ENCODE data around the gene ZNF236.
"Not testable (repeated sequence)": the region's sequence is repeated elsewhere in the genome, so short reads cannot be mapped to it uniquely, and the experiment has no call there.

ZNF236 gene

GRCh38 chr18:76988827-76989646, 166.7 kb downstream of the ZNF236 start:
- no peak for DNase-seq (ENCODE audit: low read depth)

DNA sequence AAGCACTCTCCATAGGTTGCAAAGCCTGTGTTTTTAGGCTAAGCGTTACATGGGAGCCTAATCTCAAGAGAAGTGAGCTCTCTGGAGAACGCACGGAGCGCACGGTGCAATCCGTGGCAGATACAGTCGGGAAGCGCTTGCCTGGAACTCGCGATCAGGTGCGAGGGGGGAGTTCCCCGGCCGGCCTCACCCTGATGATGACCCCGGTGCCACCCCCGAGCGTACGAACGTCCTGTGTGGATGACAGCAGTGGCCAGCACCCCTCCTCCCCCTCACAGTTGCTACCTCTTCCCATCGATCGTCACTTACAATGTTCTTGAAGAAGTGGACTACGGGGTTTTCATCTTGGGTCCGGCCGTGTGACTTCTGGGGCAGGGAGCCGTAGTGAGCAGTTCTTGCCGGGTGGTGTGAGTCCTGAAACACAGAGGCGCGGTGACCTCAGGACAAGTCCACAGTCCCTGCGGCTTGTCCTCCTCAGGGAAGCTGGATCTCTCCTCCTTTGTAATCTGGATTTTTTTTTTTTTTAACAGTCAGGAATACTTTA, 167.4 kb downstream of the ZNF236 start:
- no peak for DNase-seq (ENCODE audit: low read depth)

DNA sequence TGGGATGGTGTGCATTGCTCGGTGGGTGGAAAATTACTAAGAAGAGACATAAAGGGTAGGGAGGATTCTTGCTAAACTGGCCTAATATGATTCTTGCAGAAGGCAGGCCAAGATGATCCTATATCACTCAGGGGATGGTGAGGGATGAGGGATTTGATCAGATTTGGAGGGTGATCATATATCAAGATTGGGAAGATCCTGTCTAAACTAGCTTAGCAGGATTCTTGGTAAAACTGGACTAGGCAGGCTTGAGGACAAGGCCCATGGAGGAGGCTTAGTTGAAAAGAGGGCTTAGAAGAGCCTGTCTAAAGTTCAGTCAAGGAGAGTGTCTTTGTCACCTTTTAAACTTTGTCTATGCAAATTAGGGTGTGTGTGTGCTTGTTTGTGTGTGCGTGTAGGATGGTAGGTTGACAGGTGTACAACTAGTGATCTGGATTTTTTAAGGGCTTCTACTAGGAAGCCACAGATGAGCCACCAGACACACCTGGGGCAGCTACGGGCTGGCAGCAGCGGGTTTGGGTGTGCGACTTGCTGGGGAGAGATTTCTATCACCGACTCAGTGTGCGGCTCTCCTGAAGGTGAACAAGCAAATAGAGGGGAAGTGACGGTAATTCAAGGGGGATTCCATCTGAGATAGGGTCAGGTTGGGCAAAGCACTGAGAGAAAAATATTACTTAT, 168.1 kb downstream of the ZNF236 start:
- DNase-seq (ENCODE audit: low read depth) = not testable (repeated sequence)

DNA sequence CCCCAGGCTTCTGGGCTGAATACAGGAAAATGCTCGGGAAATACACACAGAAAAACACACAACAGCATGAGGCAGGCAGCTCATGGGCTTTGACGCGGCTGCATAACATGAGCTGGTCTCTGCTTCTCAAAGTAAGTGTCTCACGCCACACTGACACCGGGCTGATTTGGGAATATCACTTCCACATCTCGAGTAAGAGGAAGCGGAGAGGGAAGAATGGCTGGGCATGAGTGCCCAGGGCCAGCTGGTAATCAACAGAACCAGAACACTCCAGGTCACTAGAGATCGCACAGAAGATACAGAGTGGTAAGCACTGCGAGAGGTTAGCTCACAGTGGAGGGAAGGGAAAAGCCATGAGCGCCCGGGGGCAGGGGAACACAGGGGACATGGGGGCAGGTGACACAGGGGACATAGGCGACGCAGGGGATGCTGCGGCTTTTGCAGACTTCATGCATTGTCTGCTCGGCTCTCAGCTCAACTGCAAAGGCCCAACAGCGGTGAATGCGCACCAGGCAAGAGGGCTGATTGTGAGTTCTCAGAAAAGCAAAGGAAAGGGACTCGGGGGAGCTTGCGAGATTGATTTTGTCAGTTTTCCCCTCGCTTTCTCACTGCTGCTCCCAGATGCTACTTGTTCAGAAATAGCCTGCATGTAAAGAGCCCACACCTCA, 168.8 kb downstream of the ZNF236 start:
- no peak for DNase-seq (ENCODE audit: low read depth)

DNA sequence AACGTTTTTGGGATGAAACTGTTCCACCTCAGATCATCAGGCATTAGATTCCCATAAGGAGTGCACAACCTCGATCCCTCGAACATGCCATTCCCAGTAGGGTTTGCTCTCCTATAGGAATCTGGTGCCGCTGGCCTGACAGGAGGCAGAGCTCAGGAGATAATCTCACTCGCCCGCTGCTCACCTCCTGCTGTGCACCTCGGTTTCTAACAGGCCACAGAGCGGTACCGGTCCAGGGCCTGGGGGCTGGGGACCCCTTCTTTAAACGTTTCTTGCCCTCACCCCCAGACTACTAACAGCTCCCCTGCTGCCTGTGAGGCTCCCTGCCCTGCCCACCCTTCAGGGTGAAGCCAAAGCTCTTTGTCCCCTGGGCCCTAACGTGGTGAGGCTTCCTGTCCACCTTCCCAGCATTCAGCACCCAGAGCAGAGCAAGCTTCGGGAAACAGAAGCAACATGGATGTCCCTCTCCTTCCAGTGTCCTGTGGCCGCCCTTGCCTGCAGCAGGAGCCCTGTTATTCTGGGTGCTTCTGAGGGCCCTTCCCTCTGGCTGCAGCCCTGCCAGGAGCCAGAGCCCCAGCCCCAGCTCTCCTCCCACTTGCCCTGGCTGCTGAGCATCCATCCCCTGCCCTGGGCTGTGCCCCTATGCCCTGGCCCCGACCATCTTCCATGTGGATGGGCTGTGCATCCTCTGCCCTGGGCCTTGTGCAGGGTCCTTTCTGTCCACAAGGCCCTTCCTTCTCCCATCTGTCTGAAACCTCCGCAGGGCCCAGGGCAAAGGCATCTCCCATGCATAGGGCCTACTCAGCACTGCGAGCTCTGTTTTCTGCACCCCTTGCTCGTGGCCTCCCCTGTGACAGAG, 170.1 kb downstream of the ZNF236 start:
- DNase-seq (ENCODE audit: low read depth) = no peak

- no peak for DNase-seq (ENCODE audit: low read depth)
Observed at GRCh38 chr18:76993085-76993382, 170.7 kb downstream of the ZNF236 start.

DNA sequence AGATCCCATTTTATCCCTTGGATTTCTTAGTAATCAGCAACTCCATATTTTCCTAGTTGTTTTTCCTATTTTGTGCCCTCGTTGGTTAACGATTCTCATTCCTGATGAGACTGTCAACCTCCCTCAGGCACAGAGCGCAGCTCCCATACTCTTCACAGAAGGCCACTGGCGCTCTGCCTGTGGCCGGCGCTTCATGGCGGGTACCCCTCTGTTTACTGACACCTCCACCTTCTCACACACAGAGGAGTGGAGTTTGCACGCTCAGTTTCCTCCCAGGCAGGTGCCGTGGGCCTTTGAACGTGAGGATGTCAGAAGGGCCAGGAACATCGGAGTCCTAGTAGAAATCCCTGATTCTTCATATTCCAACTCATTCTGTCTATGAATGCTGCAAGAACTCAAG, 171.2 kb downstream of the ZNF236 start:
- no peak for DNase-seq (ENCODE audit: low read depth)

DNA sequence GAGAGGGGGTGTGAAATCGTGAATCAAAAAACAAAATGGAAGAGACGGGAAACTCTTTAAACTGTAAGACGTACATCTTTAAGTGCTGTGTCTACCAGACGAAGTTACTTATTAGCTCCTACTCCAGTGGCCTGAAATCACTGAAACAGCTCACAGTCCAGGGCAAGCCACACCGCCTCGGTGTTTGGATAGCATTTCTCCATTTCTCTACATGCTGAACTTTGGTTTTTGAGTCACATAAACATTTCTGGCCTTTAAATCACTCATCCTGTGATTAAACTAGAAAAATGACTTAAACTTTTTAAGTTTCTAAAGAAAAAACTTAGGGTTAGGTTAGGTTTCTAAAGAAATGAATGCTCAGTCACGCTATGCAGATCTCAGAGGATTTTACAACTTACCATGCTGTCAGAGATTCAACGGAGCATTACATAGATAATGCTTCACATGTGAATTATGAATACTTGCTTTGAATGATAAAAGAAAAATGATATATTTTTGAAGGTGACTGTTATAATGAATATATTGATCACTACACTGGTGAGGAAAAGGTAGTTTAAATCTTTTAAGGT, 171.8 kb downstream of the ZNF236 start:
- peak; percentile 18 for DNase-seq (ENCODE audit: low read depth)

GRCh38 chr18:76995896-76996295, 173.5 kb downstream of the ZNF236 start:
- DNase-seq (ENCODE audit: low read depth) = no peak

DNA sequence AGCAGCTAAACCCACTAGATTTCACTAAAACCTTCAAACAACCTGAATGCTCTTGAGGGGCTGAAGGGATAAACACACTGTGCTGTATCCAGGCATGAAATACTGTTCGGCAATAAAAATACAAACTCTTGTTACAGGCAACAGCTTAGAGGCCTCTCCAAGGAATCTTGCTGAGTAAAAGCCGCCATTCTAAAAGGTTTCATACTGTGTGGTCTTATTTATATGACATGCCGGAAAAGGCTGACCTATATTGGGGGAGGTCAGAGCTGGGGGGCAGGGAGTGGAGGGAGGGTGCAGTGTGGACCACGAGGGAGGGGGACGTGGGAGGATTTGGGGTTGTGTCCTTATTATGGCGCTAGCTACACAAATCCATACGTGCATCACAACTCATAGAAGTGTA, 174.1 kb downstream of the ZNF236 start:
- no peak for DNase-seq (ENCODE audit: low read depth)

DNA sequence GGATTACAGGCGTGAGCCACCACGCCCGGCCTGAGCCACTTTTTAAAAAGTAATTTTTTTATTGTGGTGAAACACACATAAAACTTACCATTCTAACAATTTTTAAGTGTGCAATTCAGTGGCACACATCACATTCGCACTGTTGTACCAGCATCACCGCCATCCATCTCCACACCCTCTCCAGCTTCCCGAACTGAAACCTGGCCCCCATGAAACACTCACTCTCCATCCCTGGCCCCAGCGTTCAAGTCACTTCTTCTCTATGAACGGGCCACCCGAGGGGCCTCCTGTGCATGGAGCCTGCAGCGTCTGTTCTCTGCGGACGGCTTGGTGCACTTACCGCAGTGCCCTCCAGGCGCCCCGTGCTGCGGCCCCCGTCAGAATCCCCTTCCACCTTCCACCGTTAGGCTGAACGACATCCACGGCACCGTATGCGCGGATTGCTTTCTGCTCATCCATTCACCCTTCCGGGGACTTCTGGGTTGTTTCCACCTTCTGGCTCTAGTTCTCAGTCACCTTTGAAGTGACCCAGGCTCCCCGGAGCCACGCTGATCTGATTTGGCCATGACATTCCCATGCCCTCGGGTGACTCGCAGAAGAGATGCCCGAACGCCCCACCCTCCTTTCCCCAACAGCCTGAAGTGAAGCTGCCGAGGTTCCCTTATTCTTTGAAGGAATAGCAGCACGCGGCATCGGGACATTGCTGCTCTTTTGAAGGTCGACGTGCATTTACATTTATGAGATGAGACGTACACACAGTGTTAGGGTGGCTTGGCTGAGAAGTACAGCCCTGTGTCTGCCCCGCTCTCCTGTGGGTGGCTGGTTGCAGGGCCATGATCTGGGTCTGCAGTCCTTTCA, 175.8 kb downstream of the ZNF236 start:
- DNase-seq (ENCODE audit: low read depth) = no peak

DNA sequence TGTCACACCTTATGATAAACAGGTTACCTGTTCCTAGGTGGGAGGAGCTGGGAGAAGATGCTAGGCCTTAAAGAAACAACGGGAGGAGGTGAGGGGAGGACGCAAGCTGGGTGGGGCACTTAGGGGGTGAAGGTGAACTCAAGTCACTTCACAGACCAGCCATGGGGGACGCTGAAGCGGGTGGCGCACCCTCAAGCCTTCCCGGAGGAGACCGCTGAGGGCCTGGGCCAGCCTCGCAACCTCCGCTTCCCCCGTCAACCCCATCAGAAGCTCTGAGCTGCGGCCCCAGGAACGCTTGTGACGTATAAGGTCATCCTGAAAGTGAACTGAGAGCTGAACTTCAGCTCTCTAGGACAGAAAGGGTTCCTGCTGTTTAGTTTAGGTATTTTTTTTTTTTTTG, 176.7 kb downstream of the ZNF236 start:
- DNase-seq (ENCODE audit: low read depth) = no peak

- peak; percentile 8 for DNase-seq (ENCODE audit: low read depth)
Observed at GRCh38 chr18:77000527-77000926, 178.2 kb downstream of the ZNF236 start.

DNA sequence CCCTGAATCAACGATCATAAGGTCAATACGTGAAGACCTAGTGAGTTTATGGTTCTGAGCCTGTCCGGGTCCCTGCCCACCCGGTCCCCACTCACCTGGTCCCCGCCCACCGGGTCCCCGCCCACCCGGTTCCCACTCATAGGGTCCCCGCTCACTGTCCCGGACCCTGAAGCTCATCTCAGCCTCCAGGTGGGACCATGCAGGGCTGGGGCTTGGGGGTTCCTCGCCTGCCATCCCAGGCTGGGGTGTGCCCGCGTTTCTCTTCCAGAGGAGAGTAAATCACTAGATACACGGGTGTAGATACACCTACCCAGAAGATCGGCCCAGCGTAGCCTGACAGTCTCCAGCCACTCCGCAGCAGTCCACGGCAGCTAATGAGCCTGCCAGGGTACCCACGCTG, 178.7 kb downstream of the ZNF236 start:
- no peak for DNase-seq (ENCODE audit: low read depth)

GRCh38 chr18:77001979-77002378, 179.6 kb downstream of the ZNF236 start:
- no peak for DNase-seq (ENCODE audit: low read depth)

- no peak for DNase-seq (ENCODE audit: low read depth)
Observed at GRCh38 chr18:77002496-77002895, 180.1 kb downstream of the ZNF236 start.

GRCh38 chr18:77003316-77003715, 181.0 kb downstream of the ZNF236 start:
- no peak for DNase-seq (ENCODE audit: low read depth)

DNA sequence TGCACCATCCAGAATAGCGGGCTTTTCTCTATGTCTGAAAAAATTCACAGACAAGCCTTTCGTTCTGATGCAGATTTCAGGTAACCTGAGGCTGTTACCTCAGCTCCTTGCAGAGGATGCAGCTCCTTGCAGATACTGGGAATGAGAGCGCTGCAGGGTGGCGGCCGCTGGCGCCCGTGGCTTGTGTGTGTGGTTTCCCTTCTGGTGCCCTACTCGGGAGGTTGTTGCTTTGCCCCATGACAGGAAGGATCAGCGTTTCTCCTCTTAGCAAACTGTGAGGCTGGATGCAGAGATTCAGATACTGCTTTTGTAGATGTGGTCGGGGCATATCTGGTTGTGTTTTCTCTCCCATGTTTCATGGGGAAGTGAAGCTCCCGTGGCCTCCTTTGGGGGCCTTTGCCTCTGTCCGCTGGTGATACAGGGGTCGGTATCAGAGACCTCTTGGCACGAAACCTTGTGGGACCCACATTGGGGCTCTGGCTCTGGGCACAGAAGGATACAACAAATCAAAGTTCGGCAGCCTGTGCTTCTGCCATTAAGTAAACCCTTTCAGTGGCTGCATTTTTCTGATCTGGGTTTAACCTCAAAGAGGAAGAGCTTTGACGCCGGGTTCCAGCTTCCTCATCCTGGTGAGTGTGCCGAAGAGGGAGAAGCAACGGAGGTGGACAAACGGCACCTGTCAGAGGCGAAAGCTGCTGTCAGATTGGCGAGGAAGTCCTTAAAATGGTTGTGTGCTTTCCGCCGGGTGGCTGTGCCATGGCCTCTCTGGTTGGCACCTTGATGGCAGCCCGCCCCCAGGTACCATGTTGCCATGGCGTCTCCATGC, 182.4 kb downstream of the ZNF236 start:
- no peak for DNase-seq (ENCODE audit: low read depth)

DNA sequence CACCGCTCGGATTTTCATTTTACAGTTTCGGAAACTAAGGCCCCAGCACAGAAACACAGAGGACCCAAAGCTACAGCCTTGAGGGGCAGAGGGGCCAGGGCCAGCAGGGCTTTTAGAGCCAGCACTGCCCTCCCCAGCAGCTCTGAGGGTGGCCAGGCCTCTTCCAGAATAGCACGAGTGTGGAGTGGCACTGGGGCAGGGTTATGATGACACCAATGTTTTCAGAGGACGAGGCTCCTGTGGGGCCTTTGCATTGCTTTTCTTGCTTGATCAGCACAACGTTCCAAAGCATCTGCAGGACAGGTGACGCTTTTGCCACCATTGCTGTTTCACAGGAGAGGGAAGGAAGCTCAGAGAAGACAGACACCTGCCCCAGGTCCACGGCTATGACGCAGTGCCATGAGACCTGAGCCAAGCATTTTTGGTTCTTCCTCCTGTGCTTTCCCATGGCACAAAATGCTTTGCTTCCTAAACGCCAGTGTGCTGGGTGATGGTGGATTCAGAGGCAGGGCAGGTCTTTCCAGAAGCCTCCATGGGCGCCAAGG, 183.4 kb downstream of the ZNF236 start:
- DNase-seq (ENCODE audit: low read depth) = no peak

Data from stromal cell of bone marrow (primary cell).